ENCODE measurements around the gene LDHAL6B.

Gene LDHAL6B

GRCh38 chr15:59171067-59171397 lies 35.6 kb upstream of the LDHAL6B start:
- no peak for DNase-seq (ENCODE audit: low read depth)
- in situ Hi-C loops (cut with HindIII; ENCODE audit: low sequenced_read_pairs) = no loop called here
- TF ChIP-seq CTCF (IDR thresholded peaks at IDR 0.05; ENCODE audit: low read depth, low read length, missing control alignments) = no peak

DNA sequence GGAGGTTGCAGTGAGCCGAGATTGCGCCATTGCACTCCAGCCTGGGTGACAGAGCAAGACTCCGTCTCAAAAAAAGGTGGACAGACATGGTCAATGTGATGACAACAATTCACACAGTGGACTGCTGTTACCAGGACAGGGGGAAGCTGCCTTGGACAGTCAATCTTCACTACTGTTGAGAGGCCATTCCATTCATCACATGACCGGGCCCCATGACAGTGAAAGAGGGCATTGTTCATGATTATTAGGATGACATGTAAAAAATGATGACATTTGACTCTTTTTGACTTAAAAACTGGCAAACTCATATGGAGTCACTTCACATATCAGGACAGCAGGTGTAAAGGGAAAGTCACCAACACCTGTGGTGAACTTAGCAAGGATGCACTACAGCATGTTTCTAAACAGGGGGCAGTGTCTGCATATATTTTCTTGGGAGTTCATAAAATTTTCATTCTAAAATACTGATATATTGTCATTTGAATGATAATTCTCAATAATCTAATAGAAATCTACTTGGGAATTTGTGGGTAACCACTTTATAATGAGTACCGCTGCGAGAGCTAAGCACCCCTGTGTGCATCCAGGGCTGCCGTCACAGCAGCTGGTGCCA lies 34.2 kb upstream of the LDHAL6B start:
- no peak for DNase-seq (ENCODE audit: low read depth)
- H3K4me3 ChIP-seq (ENCODE audit: low read depth, low read length) = no peak overlapping the region
- peak; percentile 6 for TF ChIP-seq CTCF (IDR thresholded peaks at IDR 0.05; ENCODE audit: low read depth, low read length, missing control alignments)
- in situ Hi-C loops (cut with HindIII; ENCODE audit: low sequenced_read_pairs) = no loop called here

More at GRCh38 chr15:59171067-59171397, 35.6 kb upstream of the LDHAL6B start:
- no peak overlapping the region for H3K4me3 ChIP-seq (ENCODE audit: low read depth, low read length)

DNA sequence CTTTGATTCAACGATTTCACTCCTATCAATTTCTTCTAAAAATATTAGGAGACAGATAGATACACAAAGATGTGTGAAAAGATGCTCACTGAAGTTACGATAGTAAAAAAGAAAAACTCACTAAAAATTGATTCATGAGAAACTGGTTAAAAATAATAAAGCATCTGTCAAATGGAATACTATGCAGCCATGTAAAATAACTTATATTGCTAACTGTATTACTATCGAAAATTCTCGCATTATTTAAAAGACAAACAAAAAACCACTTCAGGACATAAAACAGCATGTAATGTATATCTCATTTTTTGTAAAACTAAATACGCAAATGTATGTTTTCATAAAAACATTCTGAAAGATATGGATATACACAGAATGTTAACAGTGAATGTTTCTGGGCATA lies 33.4 kb upstream of the LDHAL6B start:
- no peak for DNase-seq (ENCODE audit: low read depth)
- no peak for TF ChIP-seq CTCF (IDR thresholded peaks at IDR 0.05; ENCODE audit: low read depth, low read length, missing control alignments)
- no peak overlapping the region for H3K4me3 ChIP-seq (ENCODE audit: low read depth, low read length)
- in situ Hi-C loops (cut with HindIII; ENCODE audit: low sequenced_read_pairs) = no loop called here

DNA sequence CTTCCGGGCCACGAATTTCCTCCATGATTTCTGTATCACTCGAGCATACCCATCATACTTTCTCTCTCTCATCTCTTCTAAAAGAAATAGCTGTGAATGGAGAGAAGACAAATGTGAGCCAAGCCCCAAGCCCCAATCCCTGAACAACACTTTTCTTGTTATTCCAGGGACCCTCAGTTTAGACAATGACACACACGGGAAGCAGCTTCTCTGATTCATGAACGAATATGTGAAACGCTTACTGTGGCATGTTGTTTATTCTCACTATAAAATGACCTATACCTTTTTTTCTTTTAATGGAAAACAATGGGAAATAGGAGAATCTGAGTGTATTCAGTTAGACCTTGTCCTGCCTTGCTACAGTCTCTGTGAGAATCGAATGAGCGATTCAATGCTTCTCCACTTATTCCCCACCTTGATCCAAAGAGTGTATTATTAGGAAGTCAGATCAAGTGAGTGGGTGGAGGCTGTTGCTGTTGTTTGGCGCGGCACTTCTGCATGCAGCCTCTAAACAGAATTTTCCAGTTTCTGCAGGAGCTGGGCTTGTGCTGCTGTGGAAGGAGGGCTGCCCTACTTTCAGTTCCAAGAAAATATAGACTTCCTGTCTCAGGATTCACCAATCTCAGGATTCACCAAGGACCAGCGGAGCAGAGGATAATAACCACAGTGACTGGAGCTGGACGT lies 32.4 kb upstream of the LDHAL6B start:
- no peak for TF ChIP-seq CTCF (IDR thresholded peaks at IDR 0.05; ENCODE audit: low read depth, low read length, missing control alignments)
- H3K4me3 ChIP-seq (ENCODE audit: low read depth, low read length) = no peak overlapping the region
- no peak for DNase-seq (ENCODE audit: low read depth)
- in situ Hi-C loops (cut with HindIII; ENCODE audit: low sequenced_read_pairs) = no loop called here

GRCh38 chr15:59174835-59175831 lies 31.5 kb upstream of the LDHAL6B start:
- no peak overlapping the region for H3K4me3 ChIP-seq (ENCODE audit: low read depth, low read length)
- in situ Hi-C loops (cut with HindIII; ENCODE audit: low sequenced_read_pairs) = no loop called here
- TF ChIP-seq CTCF (IDR thresholded peaks at IDR 0.05; ENCODE audit: low read depth, low read length, missing control alignments) = peak; percentile 68
- peak; percentile 22 for DNase-seq (ENCODE audit: low read depth)

DNA sequence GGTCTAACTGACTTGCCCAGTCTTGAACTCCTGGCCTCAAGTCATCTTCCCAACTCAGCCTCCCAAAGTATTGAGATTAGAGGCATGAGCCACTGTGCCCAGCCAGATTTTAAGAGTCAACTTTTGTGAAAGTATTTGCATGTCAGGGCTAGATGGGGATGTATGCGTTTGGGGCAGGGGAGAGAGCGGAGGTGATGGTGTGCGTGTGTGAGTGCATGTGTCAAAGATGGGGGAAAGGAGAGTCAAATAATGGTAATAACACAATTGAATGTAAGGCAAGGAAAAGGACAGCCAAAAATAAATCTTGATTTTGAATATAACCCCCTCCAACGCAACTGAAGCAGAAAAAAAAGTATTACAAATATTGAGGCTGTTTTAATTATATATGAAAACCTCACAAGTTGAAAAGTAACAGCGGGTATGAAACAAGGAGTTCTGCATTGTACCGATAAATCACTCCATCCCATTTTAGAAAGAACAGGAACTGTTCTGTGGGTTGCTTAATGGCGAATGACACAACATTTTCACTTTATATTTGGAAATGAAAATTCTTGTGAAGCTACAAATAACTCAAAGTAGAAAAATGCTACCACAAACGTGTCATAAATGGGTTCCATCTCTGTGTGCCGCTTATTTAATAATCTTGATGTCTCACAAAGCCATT lies 29.9 kb upstream of the LDHAL6B start:
- DNase-seq (ENCODE audit: low read depth) = no peak
- in situ Hi-C loops (cut with HindIII; ENCODE audit: low sequenced_read_pairs) = no loop called here
- TF ChIP-seq CTCF (IDR thresholded peaks at IDR 0.05; ENCODE audit: low read depth, low read length, missing control alignments) = no peak
- H3K4me3 ChIP-seq (ENCODE audit: low read depth, low read length) = no peak overlapping the region
